Mucosa of rectum (tissue), 2 donors: Measurements from ENCODE around the gene SAPCD2.
"Not testable (repeated sequence)": the region's sequence is repeated elsewhere in the genome, so short reads cannot be mapped to it uniquely, and the experiment has no call there.

Experiments used
- H3K27ac ChIP-seq, 2 donors: one replicate each; pipeline ENCODE4 v1.7.0; 2013; ENCODE audit warnings: inconsistent platforms in 2 of 2, low read depth in 2 of 2, low read length in 2 of 2
- H3K27me3 ChIP-seq, 2 donors: one replicate each; pipeline ENCODE4 v1.7.0; 2013; ENCODE audit warnings: low read length in 2 of 2; ENCODE audit not compliant: control insufficient read depth in 2 of 2, insufficient read depth in 2 of 2
- H3K36me3 ChIP-seq, 2 donors: one replicate each; pipeline ENCODE4 v1.7.0; 2013; ENCODE audit warnings: low read length in 2 of 2; ENCODE audit not compliant: control insufficient read depth in 2 of 2, insufficient read depth in 2 of 2
- H3K4me1 ChIP-seq, 2 donors: one replicate each; pipeline ENCODE4 v1.7.0; 2013; ENCODE audit warnings: low read length in 2 of 2, mild to moderate bottlenecking in 1 of 2; ENCODE audit not compliant: control insufficient read depth in 2 of 2, insufficient read depth in 2 of 2
- H3K4me3 ChIP-seq, 2 donors: one replicate each; pipeline ENCODE4 v1.7.0; 2013; ENCODE audit warnings: low read length in 2 of 2
- H3K9ac ChIP-seq, 2 donors: one replicate each; pipeline ENCODE4 v1.7.0; 2013; ENCODE audit warnings: low read length in 2 of 2, low read depth in 1 of 2, mild to moderate bottlenecking in 1 of 2
- H3K9me3 ChIP-seq, 2 donors: one replicate each; pipeline ENCODE4 v1.7.0; 2013; ENCODE audit warnings: low read length in 2 of 2; ENCODE audit not compliant: control insufficient read depth in 2 of 2
- donor health status: healthy.
- donor health status: Normal muscosa, but diverticular disease.

SAPCD2 gene

DNA sequence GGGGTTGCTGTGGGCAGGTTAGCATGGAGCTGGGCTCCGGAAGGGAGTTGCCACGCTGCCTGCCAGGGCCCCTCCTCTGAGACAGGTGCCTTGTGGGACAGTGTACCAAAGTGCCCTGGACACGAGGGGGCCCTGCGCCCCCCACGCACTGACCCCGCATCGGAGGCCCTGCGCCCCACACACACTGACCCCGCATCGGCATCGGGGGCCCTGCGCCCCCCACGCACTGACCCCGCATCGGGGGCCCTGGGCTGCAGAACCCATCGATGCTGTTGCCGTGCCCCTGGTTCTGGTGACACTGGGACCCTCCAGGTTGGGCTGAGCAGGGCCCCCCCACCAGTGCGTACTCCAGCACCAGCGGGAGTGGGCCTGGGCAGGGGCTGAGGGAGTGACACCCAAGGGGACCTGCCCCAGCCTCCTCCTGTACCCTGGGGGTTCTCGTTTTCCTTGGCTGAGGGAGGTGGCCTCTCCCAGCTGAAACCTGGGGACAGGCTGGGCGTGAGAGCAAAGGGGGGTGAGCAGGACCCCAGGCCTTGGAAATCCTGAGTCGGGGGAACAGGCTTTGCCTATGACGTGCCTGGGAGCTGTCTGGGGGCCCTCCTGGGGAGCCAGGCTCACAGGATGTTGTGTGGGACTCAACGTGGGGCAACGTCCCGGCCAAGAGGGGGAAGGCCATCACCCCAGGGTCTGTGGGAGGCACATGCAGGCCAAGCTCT is 6.9 kb downstream of the SAPCD2 start:
- no peak overlapping the region for H3K9ac ChIP-seq

DNA sequence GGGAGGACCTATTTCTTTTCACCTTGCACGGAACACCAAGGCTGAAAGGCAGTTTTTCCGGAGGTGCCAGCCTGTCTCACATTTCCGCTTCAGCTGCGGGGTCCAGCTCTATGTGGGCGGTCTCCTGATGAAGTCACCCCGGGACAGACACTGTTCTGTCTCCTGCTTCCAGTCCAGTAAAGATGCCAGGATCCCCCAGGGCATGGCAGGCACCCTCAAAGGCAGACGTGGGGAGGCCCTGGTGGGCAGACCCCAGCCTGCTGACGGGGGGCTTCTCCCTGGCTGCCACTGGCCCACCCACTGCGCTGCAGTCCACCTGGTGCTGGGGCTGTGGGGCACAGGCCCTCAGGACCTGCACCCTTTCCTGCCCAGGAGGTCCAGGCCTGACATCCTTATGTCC is 7.6 kb downstream of the SAPCD2 start:
- not testable (repeated sequence) for H3K4me1 ChIP-seq, H3K9ac ChIP-seq, H3K27me3 ChIP-seq, H3K36me3 ChIP-seq, H3K4me3 ChIP-seq, H3K9me3 ChIP-seq, H3K27ac ChIP-seq

More for the DNA sequence above, 6.9 kb downstream of the SAPCD2 start:
- Histone ChIP-seq H3K27me3 (no peaks in the 10 kb centered on the region), H3K4me3 (no peak overlapping the region), H3K9me3 (no peaks in the 10 kb centered on the region), H3K27ac (no peak overlapping the region), H3K36me3 (no peaks in the 10 kb centered on the region), H3K4me1 (peaks cover 8 to 9% of the 10 kb centered on the region in 2 donors)

DNA sequence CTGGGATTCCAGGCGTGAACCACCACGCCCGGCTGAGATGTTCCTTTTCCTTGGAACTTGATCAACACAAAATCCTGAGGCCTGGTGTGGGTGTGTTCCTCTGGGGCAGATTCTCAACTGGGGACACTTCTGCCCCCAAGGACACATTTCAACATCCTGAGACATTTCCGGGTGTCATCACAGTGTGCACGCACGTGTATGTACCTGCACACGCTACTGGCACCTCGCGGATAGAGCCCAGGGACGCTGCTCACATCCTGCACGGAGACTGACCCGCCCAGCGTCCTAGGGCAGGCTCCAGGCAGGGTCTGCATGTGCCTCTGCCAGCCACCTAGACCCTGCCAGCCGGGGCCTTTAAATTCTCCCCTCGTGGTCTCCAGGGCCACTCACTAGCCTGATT is 8.0 kb downstream of the SAPCD2 start:
- H3K4me3 ChIP-seq = no peak overlapping the region
- H3K27me3 ChIP-seq = no peaks in the 10 kb centered on the region
- H3K36me3 ChIP-seq = no peaks in the 10 kb centered on the region
- H3K9me3 ChIP-seq = no peaks in the 10 kb centered on the region
- no peak overlapping the region for H3K27ac ChIP-seq
- peaks cover 12% of the 10 kb centered on the region in 2 donors for H3K4me1 ChIP-seq
- no peak overlapping the region for H3K9ac ChIP-seq

DNA sequence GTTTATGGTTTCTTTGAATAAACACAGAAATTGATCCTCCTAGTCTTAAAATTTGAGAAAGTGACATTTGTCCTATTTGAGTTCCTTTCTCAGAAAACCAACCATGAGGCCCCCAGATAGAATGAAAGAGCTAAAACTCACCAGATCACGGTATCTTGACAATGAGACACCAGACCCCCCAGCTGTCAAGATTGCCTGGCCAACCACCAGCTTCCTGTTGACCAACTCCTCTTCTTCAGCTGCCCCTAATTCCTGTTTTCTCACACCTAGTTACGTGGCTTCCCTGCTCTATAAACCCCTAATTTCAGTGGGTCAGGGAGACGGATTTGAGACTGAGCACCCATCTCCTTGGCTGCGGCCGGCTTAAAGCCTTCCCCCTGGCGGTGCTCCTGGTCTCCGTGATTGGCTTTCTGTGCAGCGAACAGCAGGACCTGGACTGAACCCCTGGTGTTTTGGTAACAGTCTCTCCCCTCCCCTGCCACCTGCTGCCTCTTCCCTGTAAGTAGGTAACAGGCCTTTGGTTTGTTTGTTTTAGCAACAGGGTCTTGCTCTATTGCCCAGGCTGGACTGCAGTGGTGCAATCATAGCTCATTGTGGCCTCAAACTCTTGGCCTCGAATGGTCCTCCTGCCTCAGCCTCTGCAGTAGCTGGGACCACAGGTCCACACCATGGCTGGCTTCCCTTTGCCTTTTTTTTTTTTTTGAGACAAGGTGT is 11.7 kb downstream of the SAPCD2 start:
- Histone ChIP-seq H3K27ac (no peak overlapping the region), H3K27me3 (no peaks in the 10 kb centered on the region), H3K9ac (no peak overlapping the region), H3K4me1 (peaks cover 35 to 40% of the 10 kb centered on the region in 2 donors), H3K36me3 (no peaks in the 10 kb centered on the region), H3K9me3 (no peaks in the 10 kb centered on the region), H3K4me3 (no peak overlapping the region)

DNA sequence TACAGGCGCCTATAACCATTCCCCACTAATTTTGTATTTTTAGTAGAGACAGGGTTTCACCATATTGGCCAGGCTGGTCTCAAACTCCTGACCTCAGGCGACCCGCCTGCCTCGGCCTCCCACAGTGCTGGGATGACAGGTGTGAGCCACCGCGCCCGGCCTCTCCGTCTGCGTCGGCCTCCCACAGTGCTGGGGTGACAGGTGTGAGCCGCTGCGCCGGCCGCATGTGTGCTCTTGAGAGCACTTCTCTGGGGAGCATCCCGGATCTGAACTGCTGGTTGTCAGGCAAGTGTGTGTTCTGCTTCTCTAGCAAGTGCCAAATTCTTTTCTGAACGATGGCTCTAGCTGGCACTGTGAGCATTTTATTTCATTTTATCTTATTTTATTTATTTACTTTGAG is 12.8 kb downstream of the SAPCD2 start:
- H3K27ac ChIP-seq = no peak overlapping the region
- no peak overlapping the region for H3K9ac ChIP-seq
- peaks cover 42 to 43% of the 10 kb centered on the region in 2 donors for H3K4me1 ChIP-seq
- H3K27me3 ChIP-seq = peaks cover 0 to 7% of the 10 kb centered on the region in 2 donors
- no peak overlapping the region for H3K4me3 ChIP-seq
- H3K36me3 ChIP-seq = no peaks in the 10 kb centered on the region
- no peaks in the 10 kb centered on the region for H3K9me3 ChIP-seq

DNA sequence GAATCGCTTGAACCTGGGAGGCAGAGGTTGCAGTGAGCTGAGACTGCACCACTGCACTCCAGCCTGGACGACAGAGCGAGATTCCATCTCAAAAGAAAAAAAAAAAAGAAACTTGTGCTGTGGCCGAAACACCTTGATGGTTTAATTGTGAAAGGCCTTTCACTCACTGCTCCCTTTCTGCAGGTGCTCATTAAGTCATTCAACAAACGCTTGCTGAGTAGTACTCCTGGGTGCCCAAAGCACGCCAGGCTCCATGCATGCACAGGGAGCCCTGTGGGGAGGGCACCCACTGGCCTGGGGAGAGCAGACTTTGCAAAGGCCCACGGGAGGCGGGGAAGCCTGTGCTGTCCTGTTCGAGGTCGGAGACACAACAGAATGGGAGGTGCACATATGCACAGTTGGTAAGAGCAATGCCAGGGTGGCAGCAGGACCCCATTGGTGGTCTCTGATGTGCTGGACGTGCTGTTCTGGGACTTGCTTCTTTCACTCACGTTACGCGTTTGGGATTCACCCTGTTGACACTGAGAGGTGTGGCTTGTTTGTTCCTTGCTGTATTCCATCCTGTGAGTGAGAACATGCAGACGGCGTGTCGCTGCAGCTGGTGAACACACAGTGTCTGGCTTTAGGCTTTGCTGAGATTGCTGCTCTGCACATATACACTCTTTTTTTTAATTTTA is 13.5 kb downstream of the SAPCD2 start:
- H3K9me3 ChIP-seq = no peaks in the 10 kb centered on the region
- H3K27me3 ChIP-seq = peaks cover 0 to 11% of the 10 kb centered on the region in 2 donors
- H3K9ac ChIP-seq = no peak overlapping the region
- H3K27ac ChIP-seq = no peak overlapping the region
- H3K4me1 ChIP-seq = peaks cover 42 to 43% of the 10 kb centered on the region in 2 donors
- no peaks in the 10 kb centered on the region for H3K36me3 ChIP-seq
- peak overlapping the region in 1 of 2 donors; percentile 7 for H3K4me3 ChIP-seq

DNA sequence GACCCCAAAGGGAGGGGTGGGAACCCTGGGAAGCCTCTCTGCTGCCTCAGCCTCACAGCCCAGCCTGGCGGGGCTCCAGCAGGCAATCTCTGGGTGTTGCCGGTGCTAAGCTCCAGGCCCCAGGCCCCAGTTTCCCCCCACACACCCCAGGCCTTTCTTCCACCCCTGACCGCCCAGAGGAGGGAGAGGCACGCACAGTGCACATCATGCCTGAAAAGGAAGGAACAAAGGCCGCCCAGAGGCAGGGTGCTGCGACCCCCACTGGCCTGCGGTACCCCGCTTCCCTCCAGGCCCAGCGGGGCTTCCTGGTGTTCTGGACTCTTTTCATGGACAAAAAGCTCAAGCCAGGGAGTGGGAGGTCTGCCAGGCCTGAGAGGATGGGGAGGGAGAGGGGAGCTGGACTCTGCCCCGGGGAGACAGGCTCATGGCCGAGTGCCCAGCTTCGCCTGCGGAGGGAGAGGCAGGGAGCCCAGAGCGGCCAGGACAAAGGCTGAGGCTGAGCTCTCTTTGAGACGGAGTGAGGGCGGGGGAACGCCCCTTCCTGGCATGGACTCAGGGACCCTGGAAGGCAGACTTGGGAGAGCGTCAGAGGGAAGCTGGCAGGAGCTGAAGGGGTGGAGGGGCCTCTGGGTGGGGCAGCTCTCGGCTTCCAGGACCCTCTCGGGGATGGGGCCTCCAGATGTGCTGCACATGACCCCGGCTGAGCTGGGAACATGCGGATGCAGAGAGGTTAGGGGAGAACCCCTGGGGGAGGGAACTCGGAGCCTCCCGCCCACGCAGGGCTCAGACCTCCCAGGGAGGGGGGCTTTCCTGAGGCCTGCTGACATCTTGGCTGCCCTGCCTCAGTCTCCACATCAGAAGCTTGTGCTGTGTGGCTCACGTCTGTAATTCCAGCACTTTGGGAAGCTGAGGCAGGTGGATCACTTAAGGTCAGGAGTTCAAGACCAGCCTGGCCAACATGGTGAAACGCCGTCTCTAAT is 14.7 kb downstream of the SAPCD2 start:
- H3K9me3 ChIP-seq = no peaks in the 10 kb centered on the region
- H3K4me3 ChIP-seq = peak overlapping the region; percentile 48 to 61
- H3K36me3 ChIP-seq = no peaks in the 10 kb centered on the region
- peaks cover 42 to 43% of the 10 kb centered on the region in 2 donors for H3K4me1 ChIP-seq
- peak overlapping the region; percentile 65 to 69 for H3K9ac ChIP-seq
- H3K27ac ChIP-seq = peak overlapping the region; percentile 82 to 86
- H3K27me3 ChIP-seq = peaks cover 0 to 11% of the 10 kb centered on the region in 2 donors

DNA sequence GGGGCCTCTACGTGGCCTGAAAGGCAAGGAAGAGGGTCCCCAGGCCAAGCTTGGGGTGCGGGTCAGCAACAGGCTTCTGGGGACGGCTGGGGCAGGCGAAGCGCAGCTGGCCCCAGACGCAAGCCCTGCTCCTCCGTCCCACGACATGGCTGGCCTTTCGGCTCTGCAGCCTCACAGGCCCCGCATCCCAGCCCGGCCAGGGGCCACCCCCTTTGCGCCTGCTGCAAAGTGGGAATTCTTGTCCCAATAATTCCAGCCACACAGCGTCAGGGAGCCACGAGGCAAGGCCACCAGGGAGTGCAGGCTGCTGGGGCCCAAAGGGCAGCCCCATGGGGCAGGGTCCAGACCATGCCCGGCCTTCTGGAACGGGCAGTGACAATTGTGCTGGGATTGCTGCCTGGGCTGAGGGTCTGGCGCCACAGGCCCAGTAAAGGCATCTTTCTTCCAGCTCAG is 15.4 kb downstream of the SAPCD2 start:
- Histone ChIP-seq H3K27me3 (peaks cover 0 to 11% of the 10 kb centered on the region in 2 donors), H3K36me3 (no peaks in the 10 kb centered on the region), H3K4me1 (peaks cover 42 to 43% of the 10 kb centered on the region in 2 donors), H3K27ac (peak overlapping the region; percentile 82 to 86), H3K9me3 (no peaks in the 10 kb centered on the region), H3K9ac (peak overlapping the region; percentile 65 to 69), H3K4me3 (peak overlapping the region; percentile 59 to 61)
